Tibial artery (tissue), 4 donors: ENCODE data around the gene ENTPD7.

Source experiments
- DNase-seq, 2 donors: peaks; one replicate each; pipeline ENCODE4 v3.0.0-alpha.2; 2019
- H3K27ac ChIP-seq, 2 donors: fragments of 200-600 bp; sonication (generic) in 1 of 2; 1 replicate in 1 of 2; 2 replicates in 1 of 2; pipeline ENCODE4 v1.5.1; 2018 to 2019; ENCODE audit warnings: mild to moderate bottlenecking in 1 of 2
- H3K27me3 ChIP-seq, 2 donors: fragments of 200-600 bp; sonication (generic) in 1 of 2; one replicate each; pipeline versions ENCODE4 v1.5.1 to v1.6.0; 2016 to 2019
- H3K36me3 ChIP-seq, 3 donors: fragments of 200-600 bp; sonication (generic) in 2 of 3; one replicate each; pipeline ENCODE4 v1.5.1; 2016 to 2019; ENCODE audit warnings: mild to moderate bottlenecking in 2 of 3
- H3K4me1 ChIP-seq, 4 donors: fragments of 200-600 bp; sonication (generic) in 2 of 4; 1 replicate in 3 of 4; 2 replicates in 1 of 4; pipeline ENCODE4 v1.5.1; 2016 to 2019
- H3K4me3 ChIP-seq, 2 donors: fragments of 200-600 bp; sonication (generic) in 1 of 2; 1 replicate in 1 of 2; 2 replicates in 1 of 2; pipeline ENCODE4 v1.5.1; 2018 to 2019; ENCODE audit warnings: mild to moderate bottlenecking in 2 of 2
- H3K9me3 ChIP-seq, 3 donors: fragments of 200-600 bp; sonication (generic) in 1 of 3; one replicate each; pipeline ENCODE4 v1.5.1; 2016 to 2019
- CTCF ChIP-seq, 2 experiments: fragments of 200-600 bp in 1 of 2; fragments of 450-650 bp in 1 of 2; IDR thresholded peaks; one replicate each; pipeline ENCODE4 v1.5.1; 2017 to 2019; ENCODE audit warnings: antibody characterized with exemption in 2 of 2, mild to moderate bottlenecking in 1 of 2, moderate library complexity in 1 of 2
- intact Hi-C: fragments of 100-400 bp; cut with DNase I; formaldehyde crosslinking; loops from one replicate; pipeline ENCODE4 v1.15.0; 2023; ENCODE audit warnings: low total_unique reads

ENTPD7 gene

GRCh38 chr10:99659031-99659867 is at the start of gene ENTPD7:
TSS of gene ENTPD7 (plus strand) at chr10:99659509. CDS start at chr10:99659957, 448 bp downstream.
- H3K4me1 ChIP-seq: peaks cover 0 to 23% (median 12%) of the 10 kb centered on the region in 4 donors
- H3K9me3 ChIP-seq: no peaks in the 10 kb centered on the region
- H3K27me3 ChIP-seq: no peaks in the 10 kb centered on the region
- intact Hi-C loops: no loop called here
- peak within 1 kb of the TSS; percentile 79 to 85 for H3K4me3 ChIP-seq
- peak; percentile 90 to 95 for DNase-seq
- no peaks in the 10 kb centered on the region for H3K36me3 ChIP-seq
- TF ChIP-seq CTCF (IDR thresholded peaks at IDR 0.05): peak; percentile 36 to 54
- H3K27ac ChIP-seq: peak within 1 kb of the TSS; percentile 36 to 62

GRCh38 chr10:99610221-99610620 is 49.1 kb upstream of the ENTPD7 start:
- H3K4me3 ChIP-seq: no peak overlapping the region
- intact Hi-C loops: loop anchor here (5.0 kb wide), 1 partner anchor 218 kb away; no protein-coding TSS in a partner anchor
- H3K27me3 ChIP-seq: no peaks in the 10 kb centered on the region
- TF ChIP-seq CTCF (IDR thresholded peaks at IDR 0.05): no peak
- H3K36me3 ChIP-seq: peaks cover 24 to 46% (median 31%) of the 10 kb centered on the region in 3 donors
- no peak overlapping the region for H3K27ac ChIP-seq
- no peaks in the 10 kb centered on the region for H3K4me1 ChIP-seq
- H3K9me3 ChIP-seq: no peaks in the 10 kb centered on the region
- no peak for DNase-seq

- H3K27ac ChIP-seq: no peak overlapping the region
- H3K9me3 ChIP-seq: no peaks in the 10 kb centered on the region
- no peak overlapping the region for H3K4me3 ChIP-seq
- peaks cover 24 to 46% (median 31%) of the 10 kb centered on the region in 3 donors for H3K36me3 ChIP-seq
- H3K27me3 ChIP-seq: no peaks in the 10 kb centered on the region
- H3K4me1 ChIP-seq: peaks cover 0 to 8% (median 0%) of the 10 kb centered on the region in 4 donors
- DNase-seq: no peak
- no peak for TF ChIP-seq CTCF (IDR thresholded peaks at IDR 0.05)
- intact Hi-C loops: loop anchor here (5.0 kb wide), 1 partner anchor 219 kb away; no protein-coding TSS in a partner anchor
Measured at GRCh38 chr10:99611326-99611725, 48.0 kb upstream of the ENTPD7 start.

GRCh38 chr10:99612167-99612831 is 47.0 kb upstream of the ENTPD7 start:
- no peaks in the 10 kb centered on the region for H3K9me3 ChIP-seq
- no peak for DNase-seq
- H3K27me3 ChIP-seq: no peaks in the 10 kb centered on the region
- peaks cover 24 to 46% (median 31%) of the 10 kb centered on the region in 3 donors for H3K36me3 ChIP-seq
- H3K27ac ChIP-seq: no peak overlapping the region
- no peak overlapping the region for H3K4me3 ChIP-seq
- peak; percentile 74 to 75 for TF ChIP-seq CTCF (IDR thresholded peaks at IDR 0.05)
- intact Hi-C loops: loop anchor here (5.0 kb wide), 1 partner anchor 220 kb away; no protein-coding TSS in a partner anchor
- H3K4me1 ChIP-seq: peaks cover 0 to 16% (median 7%) of the 10 kb centered on the region in 4 donors

- intact Hi-C loops: no loop called here
- H3K9me3 ChIP-seq: no peaks in the 10 kb centered on the region
- no peaks in the 10 kb centered on the region for H3K27me3 ChIP-seq
- no peak for TF ChIP-seq CTCF (IDR thresholded peaks at IDR 0.05)
- no peak overlapping the region for H3K27ac ChIP-seq
- peaks cover 17 to 38% (median 21%) of the 10 kb centered on the region in 3 donors for H3K36me3 ChIP-seq
- H3K4me1 ChIP-seq: peaks cover 0 to 40% (median 24%) of the 10 kb centered on the region in 4 donors
- no peak for DNase-seq
- H3K4me3 ChIP-seq: no peak overlapping the region
Measured at GRCh38 chr10:99615426-99615825, 43.9 kb upstream of the ENTPD7 start.
